ENCODE measurements around the gene PSMD7. TPM values are rescaled to one million over a fixed set of nuclear protein-coding genes. Genes with fewer than 3 reads are reported as not detected.
"Not testable (repeated sequence)": the region's sequence is repeated elsewhere in the genome, so short reads cannot be mapped to it uniquely, and the experiment has no call there.

Gene PSMD7
- total RNA-seq, 2 experiments from 2014 or later: 79.9 to 82.3 TPM

DNA sequence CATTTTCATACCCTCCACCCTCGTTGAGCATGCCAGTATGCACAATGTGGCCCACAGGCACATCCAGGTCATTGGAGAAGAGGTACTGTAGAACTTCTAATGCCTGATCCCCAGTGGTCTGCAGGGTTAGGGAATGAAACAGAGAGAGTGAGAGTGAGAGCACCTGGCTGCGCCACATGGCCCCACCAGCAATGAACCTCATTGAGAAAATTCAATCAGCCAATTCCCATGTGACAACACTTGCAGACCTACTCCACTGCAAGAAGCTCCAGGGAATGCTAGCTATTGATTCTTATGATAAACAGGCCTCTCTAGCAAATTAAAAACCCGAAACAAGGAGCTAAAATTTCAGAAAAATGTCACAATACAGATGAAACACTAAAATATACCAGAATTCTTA lies 40.9 kb downstream of the PSMD7 start:
- H3K9me3 Mint-ChIP-seq; POLR2A ChIA-PET; H3K4me3 Mint-ChIP-seq; H3K36me3 Mint-ChIP-seq; H3K4me1 Mint-ChIP-seq; H3K27me3 Mint-ChIP-seq; DNase-seq; H3K27ac Mint-ChIP-seq; ATAC-seq (ENCODE audit: low read depth): not testable (repeated sequence)

DNA sequence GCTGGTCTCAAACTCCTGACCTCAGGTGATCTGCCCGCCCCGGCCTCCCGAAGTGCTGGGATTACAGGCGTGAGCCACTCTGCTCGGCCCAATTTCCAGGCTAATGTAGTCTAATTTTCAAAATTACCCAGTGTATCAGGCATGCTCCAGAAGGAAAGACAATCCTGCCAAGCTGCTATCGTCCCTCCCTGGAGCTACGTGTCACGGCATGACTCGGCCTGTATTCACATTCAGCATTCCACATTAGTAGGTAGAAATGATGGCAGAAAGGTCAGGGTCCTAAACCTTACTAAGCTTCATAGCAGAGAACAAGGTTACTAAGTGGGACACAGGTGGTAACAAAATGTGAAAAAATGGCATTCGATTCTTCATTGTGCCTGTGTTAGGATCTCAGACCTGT lies 42.6 kb downstream of the PSMD7 start:
- POLR2A ChIA-PET; H3K27me3 Mint-ChIP-seq; H3K4me3 Mint-ChIP-seq; H3K27ac Mint-ChIP-seq; H3K4me1 Mint-ChIP-seq; DNase-seq; ATAC-seq (ENCODE audit: low read depth); H3K9me3 Mint-ChIP-seq: not testable (repeated sequence)
- peaks cover 11% of the 10 kb centered on the region for H3K36me3 Mint-ChIP-seq

DNA sequence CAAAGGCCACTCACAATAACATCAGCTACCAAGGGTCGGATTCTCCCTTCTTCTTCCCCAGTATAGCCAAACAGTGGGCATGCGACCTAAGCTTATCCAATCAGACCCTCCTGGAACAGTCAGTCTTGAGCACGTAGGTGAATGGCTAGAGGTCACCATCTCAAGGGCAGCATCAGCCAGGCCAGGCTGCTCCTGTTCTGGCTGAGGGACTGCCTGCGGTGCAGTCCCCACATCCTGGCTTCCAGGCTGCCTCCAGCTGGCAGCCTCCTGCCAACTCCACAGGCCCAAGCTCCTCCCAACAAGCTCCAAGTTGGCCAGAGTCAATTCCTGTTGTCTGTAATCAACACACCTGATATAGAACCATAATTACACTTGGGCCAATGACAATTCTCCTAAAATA lies 56.4 kb downstream of the PSMD7 start:
- ATAC-seq (ENCODE audit: low read depth); DNase-seq; H3K27ac Mint-ChIP-seq; H3K4me3 Mint-ChIP-seq; H3K9me3 Mint-ChIP-seq; H3K27me3 Mint-ChIP-seq; H3K4me1 Mint-ChIP-seq; H3K36me3 Mint-ChIP-seq; POLR2A ChIA-PET: not testable (repeated sequence)

Other genes with a start within 250 kb of the PSMD7 start
- not detected for gene NPIPB15, start 79.5 kb downstream of the PSMD7 start, total RNA-seq
- 1 to 10 TPM; 1.5 to 1.7 TPM for gene CLEC18B, start 124.7 kb downstream of the PSMD7 start, total RNA-seq

All from activated naive CD8-positive, alpha-beta T cell treated with anti-CD3 and anti-CD28 coated beads, Interleukin-2, amount 10 ng/mL, durations not matched to agents 7 days and 5 days (primary cell).